IgD-negative memory B cell (primary cell): ENCODE results near the gene PPOX. TPM values are rescaled to one million over a fixed set of nuclear protein-coding genes. Genes with fewer than 3 reads are reported as not detected.

Source experiments
- H3K27ac Mint-ChIP-seq, 3 donors: one replicate each; pipeline ENCODE4 v1.8.0; 2020 to 2022; ENCODE audit warnings: mild to moderate bottlenecking in 3 of 3, mixed read lengths in 3 of 3, moderate library complexity in 1 of 3
- H3K27me3 Mint-ChIP-seq: one replicate; pipeline ENCODE4 v1.8.0; 2021; ENCODE audit warnings: mixed read lengths
- H3K36me3 Mint-ChIP-seq: one replicate; pipeline ENCODE4 v1.8.0; 2020; ENCODE audit warnings: mild to moderate bottlenecking, mixed read lengths
- H3K4me1 Mint-ChIP-seq, 3 donors: one replicate each; pipeline ENCODE4 v1.8.0; 2020 to 2022; ENCODE audit warnings: mixed read lengths in 3 of 3, mild to moderate bottlenecking in 1 of 3
- H3K4me3 Mint-ChIP-seq, 4 donors: one replicate each; pipeline ENCODE4 v1.8.0; 2020 to 2022; ENCODE audit warnings: mild to moderate bottlenecking in 4 of 4, mixed read lengths in 4 of 4, moderate library complexity in 3 of 4
- H3K9me3 Mint-ChIP-seq, 3 donors: one replicate each; pipeline ENCODE4 v1.8.0; 2020 to 2021; ENCODE audit warnings: mixed read lengths in 3 of 3, mild to moderate bottlenecking in 1 of 3
- polyA plus RNA-seq: library from polyadenylated mRNA; unstranded; fragments of 300-500 nt; fragmentation: Illumina TruSeq; gene quantifications from one replicate; pipeline ENCODE4 v1.2.3, GENCODE V29; 2021

The PPOX gene
- 13.4 TPM for polyA plus RNA-seq

DNA sequence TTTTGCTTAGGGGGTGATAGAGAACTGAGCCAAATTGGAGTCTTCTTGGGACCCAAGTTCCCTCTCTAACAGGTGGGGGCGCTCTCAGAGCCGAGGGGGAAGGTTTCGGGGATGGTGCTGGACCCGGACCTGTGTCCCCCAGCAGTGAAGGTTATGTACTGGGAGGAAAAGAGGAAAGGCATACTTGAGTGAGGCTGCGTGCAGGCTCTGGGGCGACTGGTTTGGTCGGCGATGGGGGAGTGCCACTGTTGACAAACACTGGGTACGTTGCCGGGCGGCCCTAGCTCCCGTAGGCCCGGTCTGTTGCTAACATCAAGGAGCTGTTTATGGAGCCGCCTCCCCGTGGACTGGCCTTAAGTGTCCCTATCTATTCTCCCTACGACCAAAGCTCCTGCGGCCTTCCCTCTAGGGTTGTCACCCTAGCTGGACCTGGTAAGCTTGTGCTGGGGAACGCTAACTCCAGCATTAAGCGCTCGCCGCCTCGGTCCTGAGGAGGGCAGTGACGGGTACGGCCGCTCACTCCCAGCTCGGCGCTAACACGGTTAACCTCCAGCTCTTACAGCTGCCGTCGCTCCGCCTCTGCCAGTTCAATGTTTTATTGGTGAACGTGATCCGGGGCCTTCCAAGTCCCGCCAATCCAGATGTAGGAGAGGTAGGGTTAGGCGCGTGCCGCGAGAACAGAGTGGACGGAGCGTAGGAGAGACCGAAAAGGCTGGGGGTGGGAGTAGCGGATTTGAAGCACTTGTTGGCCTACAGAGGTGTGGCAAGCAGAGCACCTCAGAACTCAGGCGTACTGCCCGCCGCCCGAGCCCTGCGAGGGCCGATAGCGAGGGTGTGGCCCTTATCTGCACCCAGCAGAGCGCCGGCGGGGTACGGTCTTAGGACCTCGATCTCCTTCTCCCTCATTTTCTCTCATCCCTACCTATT lies at the start of gene PPOX:
TSS of gene PPOX (plus strand) at position 685 of the 927 bp plus-strand sequence. CDS start 422 bp downstream, outside the sequence.
- H3K27ac Mint-ChIP-seq = peak within 1 kb of the TSS; percentile 95 to 98 (median 97)
- no peaks in the 10 kb centered on the region for H3K9me3 Mint-ChIP-seq
- H3K36me3 Mint-ChIP-seq = peaks cover 3% of the 10 kb centered on the region
- no peaks in the 10 kb centered on the region for H3K27me3 Mint-ChIP-seq
- H3K4me3 Mint-ChIP-seq = peak within 1 kb of the TSS; percentile 86 to 93 (median 92)
- peaks cover 10 to 29% (median 27%) of the 10 kb centered on the region in 3 donors for H3K4me1 Mint-ChIP-seq

- Mint-ChIP-seq H3K27ac (peak within 1 kb of the TSS; percentile 86 to 96 (median 96)), H3K27me3 (no peaks in the 10 kb centered on the region), H3K4me1 (peaks cover 38 to 57% (median 56%) of the 10 kb centered on the region in 3 donors), H3K4me3 (peak within 1 kb of the TSS; percentile 83 to 98 (median 94)), H3K9me3 (no peaks in the 10 kb centered on the region), H3K36me3 (no peaks in the 10 kb centered on the region)
Observed at GRCh38 chr1:161117759-161118581, 48.3 kb upstream of the PPOX start, which contains the start of the genes NIT1 and PFDN2. Gene NIT1 (plus strand): TSS chr1:161118105. CDS start chr1:161118177, 72 bp downstream. Gene PFDN2 (minus strand): TSS chr1:161118037. CDS start chr1:161118026, 11 bp downstream.

- H3K36me3 Mint-ChIP-seq = no peaks in the 10 kb centered on the region
- peak overlapping the region; percentile 76 to 98 (median 89) for H3K4me3 Mint-ChIP-seq
- peaks cover 31 to 46% (median 45%) of the 10 kb centered on the region in 3 donors for H3K4me1 Mint-ChIP-seq
- no peaks in the 10 kb centered on the region for H3K27me3 Mint-ChIP-seq
- no peaks in the 10 kb centered on the region for H3K9me3 Mint-ChIP-seq
- peak overlapping the region; percentile 86 to 96 (median 88) for H3K27ac Mint-ChIP-seq
Observed at GRCh38 chr1:161119092-161119903, 46.9 kb upstream of the PPOX start.

- Mint-ChIP-seq H3K27me3 (no peaks in the 10 kb centered on the region), H3K4me3 (peak overlapping the region in 3 of 4 donors; percentile 47 to 61 (median 49)), H3K36me3 (no peaks in the 10 kb centered on the region), H3K4me1 (peaks cover 21 to 36% (median 36%) of the 10 kb centered on the region in 3 donors), H3K9me3 (no peaks in the 10 kb centered on the region), H3K27ac (peak overlapping the region; percentile 64 to 75 (median 64))
Observed at GRCh38 chr1:161121042-161121650, 45.1 kb upstream of the PPOX start.

GRCh38 chr1:161121834-161122233 lies 44.4 kb upstream of the PPOX start:
- H3K4me3 Mint-ChIP-seq = peak overlapping the region in 2 of 4 donors; percentile 49 to 61
- H3K27ac Mint-ChIP-seq = peak overlapping the region; percentile 64 to 75 (median 64)
- no peaks in the 10 kb centered on the region for H3K9me3 Mint-ChIP-seq
- H3K4me1 Mint-ChIP-seq = peaks cover 21 to 35% (median 35%) of the 10 kb centered on the region in 3 donors
- H3K36me3 Mint-ChIP-seq = peaks cover 4% of the 10 kb centered on the region
- H3K27me3 Mint-ChIP-seq = no peaks in the 10 kb centered on the region

DNA sequence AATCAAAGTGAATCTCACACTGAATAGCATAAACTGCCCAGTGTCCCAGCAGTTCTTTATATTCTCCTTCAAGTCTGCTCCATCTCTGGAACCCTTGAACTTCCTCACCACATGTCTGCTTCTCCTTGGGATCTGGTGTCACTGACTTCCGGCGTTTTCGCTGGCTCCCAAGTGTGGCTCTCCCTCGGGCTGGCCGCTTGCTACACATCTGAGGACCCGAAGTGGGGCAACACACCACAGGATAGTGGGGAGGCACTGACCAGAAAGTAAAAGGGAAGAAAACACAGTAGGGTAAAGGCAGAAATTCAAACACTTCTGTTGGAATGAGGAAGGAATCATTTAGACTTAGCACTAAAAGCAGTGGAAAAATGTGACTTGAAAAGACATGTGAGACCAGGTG lies 43.3 kb upstream of the PPOX start:
- no peaks in the 10 kb centered on the region for H3K27me3 Mint-ChIP-seq
- peaks cover 11 to 40% (median 30%) of the 10 kb centered on the region in 3 donors for H3K4me1 Mint-ChIP-seq
- H3K27ac Mint-ChIP-seq = peak overlapping the region in 2 of 3 donors; percentile 50 to 75
- H3K9me3 Mint-ChIP-seq = no peaks in the 10 kb centered on the region
- H3K4me3 Mint-ChIP-seq = peak overlapping the region in 2 of 4 donors; percentile 12 to 15
- peaks cover 4% of the 10 kb centered on the region for H3K36me3 Mint-ChIP-seq

GRCh38 chr1:161127649-161128048 lies 38.6 kb upstream of the PPOX start:
- Mint-ChIP-seq H3K9me3 (no peaks in the 10 kb centered on the region), H3K36me3 (peaks cover 8% of the 10 kb centered on the region), H3K27ac (peak overlapping the region in 2 of 3 donors; percentile 54 to 67), H3K4me3 (peak overlapping the region in 1 of 4 donors; percentile 42), H3K4me1 (peaks cover 16 to 35% (median 16%) of the 10 kb centered on the region in 3 donors), H3K27me3 (no peaks in the 10 kb centered on the region)

DNA sequence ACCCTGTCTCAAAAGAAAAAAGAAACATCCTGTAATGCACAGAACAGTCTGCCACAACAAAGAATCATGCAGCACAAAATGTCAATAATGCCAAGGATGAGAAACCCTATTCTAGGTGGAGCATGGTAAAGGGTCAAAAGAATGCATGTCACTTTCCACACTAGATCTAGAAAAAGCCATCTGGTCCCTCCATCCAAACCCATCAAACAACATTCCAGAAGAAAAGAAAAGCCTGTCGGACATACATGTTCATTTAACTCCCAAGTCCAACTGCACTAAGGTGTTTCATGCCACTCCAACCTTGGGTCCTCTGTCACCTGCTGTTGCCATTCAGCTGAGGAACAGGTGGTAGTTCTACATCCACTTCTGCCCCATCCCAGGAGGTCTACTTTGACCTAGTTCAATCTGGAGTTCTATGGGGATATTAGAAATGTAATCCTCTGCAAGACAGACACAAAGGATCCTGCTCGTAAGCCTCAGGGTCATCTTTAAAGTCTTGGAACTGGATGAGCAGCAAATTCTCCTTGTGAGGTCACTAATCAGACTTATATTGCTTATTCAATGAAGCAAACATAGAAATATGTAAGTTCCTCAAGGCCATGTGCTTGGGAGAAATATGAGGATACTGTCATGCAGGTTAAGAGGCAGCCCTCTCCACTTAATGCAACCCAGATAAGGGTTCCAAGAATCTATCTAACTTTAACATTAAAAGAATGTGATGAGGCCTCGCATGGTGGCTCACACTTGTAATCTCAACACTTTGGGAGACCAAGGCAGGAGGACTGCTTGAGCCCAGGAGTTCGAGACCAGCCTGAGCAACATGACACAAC lies 37.4 kb upstream of the PPOX start:
- Mint-ChIP-seq H3K27ac (no peak overlapping the region), H3K27me3 (no peaks in the 10 kb centered on the region), H3K4me3 (peak overlapping the region in 2 of 4 donors; percentile 22 to 42), H3K36me3 (peaks cover 8% of the 10 kb centered on the region), H3K4me1 (peaks cover 16 to 35% (median 16%) of the 10 kb centered on the region in 3 donors), H3K9me3 (no peaks in the 10 kb centered on the region)

DNA sequence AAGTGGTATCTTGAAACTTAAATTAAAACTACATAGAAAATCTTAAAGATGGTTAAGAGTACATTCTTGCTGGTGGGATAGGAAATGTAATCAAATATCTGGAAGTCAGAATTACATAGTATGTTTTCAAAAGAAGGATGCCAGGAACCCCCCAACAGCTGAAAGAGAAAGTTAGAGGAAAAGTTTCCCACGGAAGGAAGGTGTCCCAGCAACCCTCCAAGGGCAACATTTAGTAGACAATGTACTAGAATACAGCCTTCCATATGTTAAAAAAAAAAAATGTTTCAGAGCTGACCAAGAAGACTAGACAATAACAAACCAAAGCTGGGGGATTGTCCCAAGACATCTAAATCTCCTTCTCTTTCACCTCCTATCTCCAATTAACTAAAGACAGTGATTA lies 36.0 kb upstream of the PPOX start:
- Mint-ChIP-seq H3K4me3 (peak overlapping the region in 3 of 4 donors; percentile 3 to 84 (median 27)), H3K36me3 (peaks cover 8% of the 10 kb centered on the region), H3K4me1 (peaks cover 16 to 37% (median 18%) of the 10 kb centered on the region in 3 donors), H3K9me3 (no peaks in the 10 kb centered on the region), H3K27ac (peak overlapping the region in 2 of 3 donors; percentile 26 to 92), H3K27me3 (no peaks in the 10 kb centered on the region)

- no peaks in the 10 kb centered on the region for H3K27me3 Mint-ChIP-seq
- peak overlapping the region in 1 of 4 donors; percentile 84 for H3K4me3 Mint-ChIP-seq
- H3K4me1 Mint-ChIP-seq = peaks cover 16 to 34% (median 20%) of the 10 kb centered on the region in 3 donors
- H3K36me3 Mint-ChIP-seq = peaks cover 5% of the 10 kb centered on the region
- H3K9me3 Mint-ChIP-seq = no peaks in the 10 kb centered on the region
- peak overlapping the region in 2 of 3 donors; percentile 83 to 92 for H3K27ac Mint-ChIP-seq
Observed at GRCh38 chr1:161131523-161132409, 34.5 kb upstream of the PPOX start.

- Mint-ChIP-seq H3K4me3 (peak within 1 kb of the TSS in 1 of 4 donors; percentile 84), H3K27me3 (no peaks in the 10 kb centered on the region), H3K4me1 (peaks cover 16 to 29% (median 17%) of the 10 kb centered on the region in 3 donors), H3K36me3 (peaks cover 5% of the 10 kb centered on the region), H3K9me3 (no peaks in the 10 kb centered on the region), H3K27ac (peak within 1 kb of the TSS in 2 of 3 donors; percentile 83 to 92)
Observed at GRCh38 chr1:161132410-161133219, 33.6 kb upstream of the PPOX start, which contains the start of gene DEDD. Gene DEDD (minus strand): TSS chr1:161132667. CDS start chr1:161124462, 8,205 bp downstream.
